Testis (tissue), 2 donors: ENCODE data around the gene PERM1.

ENCODE experiments used
- POLR2A ChIP-seq: fragments of 450-650 bp; IDR thresholded peaks from one replicate; pipeline ENCODE4 v1.6.1; 2017; ENCODE audit warnings: antibody characterized with exemption, mild to moderate bottlenecking, moderate library complexity
- TF ChIP-seq, protein P1 (sequence below), 3 experiments: fragments of 450-650 bp in 2 of 3; fragments of 200-600 bp in 1 of 3; sonication (generic) in 1 of 3; IDR thresholded peaks; one replicate each; pipeline ENCODE4 v1.5.1; 2016 to 2019; ENCODE audit warnings: antibody characterized with exemption in 3 of 3, mild to moderate bottlenecking in 2 of 3, moderate library complexity in 1 of 3

DNA sequence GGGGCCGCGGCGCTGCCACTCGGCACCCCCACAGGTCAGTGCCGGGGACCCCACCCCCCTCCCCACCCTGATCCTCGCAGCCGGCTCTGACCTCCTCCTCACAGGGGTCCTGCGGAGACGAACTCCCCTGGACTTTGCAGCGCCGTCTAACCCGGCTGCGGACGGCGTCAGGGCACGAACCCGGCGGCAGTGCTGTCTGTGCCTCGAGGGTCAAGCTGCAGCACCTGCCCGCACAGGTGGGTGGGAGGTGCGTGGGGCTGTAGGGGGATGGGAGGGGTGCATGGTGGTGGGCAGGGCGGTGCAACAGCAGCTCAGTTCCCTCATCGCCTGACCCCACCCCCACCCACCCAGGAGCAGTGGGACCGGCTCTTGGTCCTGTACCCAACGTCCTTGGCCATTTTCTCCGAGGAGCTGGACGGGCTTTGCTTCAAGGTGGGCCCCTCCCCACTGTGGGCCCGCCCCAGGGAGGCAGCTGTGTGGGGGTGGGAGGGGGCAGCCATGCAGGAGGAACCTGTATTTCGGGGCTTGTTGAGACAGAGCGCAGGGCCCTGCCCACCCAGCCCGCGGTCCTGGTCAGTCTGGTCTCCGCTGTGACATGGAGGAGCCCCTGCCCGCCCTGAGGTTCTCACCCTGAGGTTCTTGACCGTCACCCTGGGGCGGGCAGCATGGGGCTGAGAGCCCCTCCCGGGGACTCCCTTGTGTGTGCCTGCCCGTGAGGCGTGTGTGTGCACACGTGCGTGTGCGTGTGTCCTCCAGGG, 10.7 kb downstream of the PERM1 start:
- TF ChIP-seq, protein P1, sequence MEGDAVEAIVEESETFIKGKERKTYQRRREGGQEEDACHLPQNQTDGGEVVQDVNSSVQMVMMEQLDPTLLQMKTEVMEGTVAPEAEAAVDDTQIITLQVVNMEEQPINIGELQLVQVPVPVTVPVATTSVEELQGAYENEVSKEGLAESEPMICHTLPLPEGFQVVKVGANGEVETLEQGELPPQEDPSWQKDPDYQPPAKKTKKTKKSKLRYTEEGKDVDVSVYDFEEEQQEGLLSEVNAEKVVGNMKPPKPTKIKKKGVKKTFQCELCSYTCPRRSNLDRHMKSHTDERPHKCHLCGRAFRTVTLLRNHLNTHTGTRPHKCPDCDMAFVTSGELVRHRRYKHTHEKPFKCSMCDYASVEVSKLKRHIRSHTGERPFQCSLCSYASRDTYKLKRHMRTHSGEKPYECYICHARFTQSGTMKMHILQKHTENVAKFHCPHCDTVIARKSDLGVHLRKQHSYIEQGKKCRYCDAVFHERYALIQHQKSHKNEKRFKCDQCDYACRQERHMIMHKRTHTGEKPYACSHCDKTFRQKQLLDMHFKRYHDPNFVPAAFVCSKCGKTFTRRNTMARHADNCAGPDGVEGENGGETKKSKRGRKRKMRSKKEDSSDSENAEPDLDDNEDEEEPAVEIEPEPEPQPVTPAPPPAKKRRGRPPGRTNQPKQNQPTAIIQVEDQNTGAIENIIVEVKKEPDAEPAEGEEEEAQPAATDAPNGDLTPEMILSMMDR (IDR thresholded peaks at IDR 0.05): no peak
- TF ChIP-seq POLR2A: no peak
